Coronary artery (tissue), 2 donors: ENCODE results near the gene PSMB2.

ENCODE experiments used
- DNase-seq: peaks from one replicate; pipeline ENCODE4 v3.0.0-alpha.2; 2017; ENCODE audit warnings: low spot score
- H3K27ac ChIP-seq, 2 donors: fragments of 200-600 bp; sonication (generic); one replicate each; pipeline ENCODE4 v1.5.1; 2016 to 2019
- H3K4me3 ChIP-seq: fragments of 200-600 bp; sonication (generic); 2 replicates; pipeline ENCODE4 v1.5.1; 2016; ENCODE audit warnings: mild to moderate bottlenecking, moderate library complexity
- TF ChIP-seq, protein P1 (sequence below): fragments of 200-600 bp; sonication (generic); IDR thresholded peaks from one replicate; pipeline ENCODE4 v1.5.1; 2019; ENCODE audit warnings: antibody characterized with exemption

PSMB2 gene

GRCh38 chr1:35631396-35631795, 9.9 kb downstream of the PSMB2 start:
- H3K4me3 ChIP-seq, result no peak overlapping the region
- no peak for DNase-seq
- TF ChIP-seq, protein P1, sequence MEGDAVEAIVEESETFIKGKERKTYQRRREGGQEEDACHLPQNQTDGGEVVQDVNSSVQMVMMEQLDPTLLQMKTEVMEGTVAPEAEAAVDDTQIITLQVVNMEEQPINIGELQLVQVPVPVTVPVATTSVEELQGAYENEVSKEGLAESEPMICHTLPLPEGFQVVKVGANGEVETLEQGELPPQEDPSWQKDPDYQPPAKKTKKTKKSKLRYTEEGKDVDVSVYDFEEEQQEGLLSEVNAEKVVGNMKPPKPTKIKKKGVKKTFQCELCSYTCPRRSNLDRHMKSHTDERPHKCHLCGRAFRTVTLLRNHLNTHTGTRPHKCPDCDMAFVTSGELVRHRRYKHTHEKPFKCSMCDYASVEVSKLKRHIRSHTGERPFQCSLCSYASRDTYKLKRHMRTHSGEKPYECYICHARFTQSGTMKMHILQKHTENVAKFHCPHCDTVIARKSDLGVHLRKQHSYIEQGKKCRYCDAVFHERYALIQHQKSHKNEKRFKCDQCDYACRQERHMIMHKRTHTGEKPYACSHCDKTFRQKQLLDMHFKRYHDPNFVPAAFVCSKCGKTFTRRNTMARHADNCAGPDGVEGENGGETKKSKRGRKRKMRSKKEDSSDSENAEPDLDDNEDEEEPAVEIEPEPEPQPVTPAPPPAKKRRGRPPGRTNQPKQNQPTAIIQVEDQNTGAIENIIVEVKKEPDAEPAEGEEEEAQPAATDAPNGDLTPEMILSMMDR, result no peak
- no peak overlapping the region for H3K27ac ChIP-seq

DNA sequence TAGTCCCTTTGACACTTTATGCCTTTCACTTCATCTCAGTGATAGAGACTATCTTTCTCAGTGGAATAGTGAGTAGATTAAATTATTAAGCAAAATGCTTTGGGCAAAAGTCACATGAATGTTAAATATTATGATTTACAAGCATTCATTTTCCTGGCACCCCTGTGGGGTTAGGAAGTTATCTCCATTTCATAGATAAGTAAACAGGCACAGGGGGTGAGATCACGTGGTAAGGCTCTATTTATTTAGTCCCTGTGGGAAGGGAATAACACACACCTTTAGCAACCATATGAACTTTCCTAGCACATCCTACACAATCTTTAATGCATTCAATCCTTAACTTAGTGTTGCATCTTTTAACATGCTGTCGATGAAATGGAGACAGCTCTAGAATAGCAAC, 12.3 kb downstream of the PSMB2 start:
- TF ChIP-seq, protein P1, result no peak
- Histone ChIP-seq H3K4me3 (no peak overlapping the region), H3K27ac (no peak overlapping the region)
- no peak for DNase-seq

- Histone ChIP-seq H3K27ac (no peak overlapping the region), H3K4me3 (no peak overlapping the region)
- no peak for DNase-seq
- TF ChIP-seq, protein P1, result no peak
Observed at GRCh38 chr1:35623832-35624231, 17.5 kb downstream of the PSMB2 start.

DNA sequence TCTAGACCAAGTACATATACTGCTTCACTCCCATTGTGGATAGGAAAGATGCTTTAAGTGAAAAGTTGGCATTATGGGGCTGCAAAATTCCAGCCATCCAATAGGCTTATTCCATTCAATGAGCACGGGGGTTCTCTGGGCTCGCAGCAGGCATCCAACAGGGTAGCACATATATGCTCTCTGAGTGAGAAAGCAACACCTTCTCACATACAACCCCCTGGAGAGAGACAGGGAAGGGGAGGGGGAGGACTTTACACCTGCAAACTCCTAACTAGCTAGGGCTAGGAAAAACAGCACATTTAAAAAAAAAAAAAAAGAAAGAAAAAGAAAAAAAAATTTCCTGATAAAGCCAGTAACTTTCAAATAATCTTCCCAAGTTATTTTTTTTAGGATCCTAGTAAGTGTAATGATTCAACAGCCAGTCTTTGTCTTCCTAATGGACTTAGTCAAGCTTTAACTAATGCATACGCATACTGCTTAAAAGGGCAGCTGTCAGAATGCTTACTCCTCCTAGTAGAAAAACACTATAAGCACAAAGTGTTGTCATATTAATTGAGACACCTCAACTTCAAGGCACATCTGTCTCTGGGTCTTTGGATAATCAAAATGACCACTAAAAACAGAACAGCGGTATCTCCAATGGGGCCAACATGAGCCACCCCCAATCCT, 18.7 kb downstream of the PSMB2 start:
- no peak overlapping the region for H3K4me3 ChIP-seq
- no peak overlapping the region for H3K27ac ChIP-seq
- no peak for DNase-seq
- TF ChIP-seq, protein P1, result no peak

- H3K4me3 ChIP-seq, result no peak overlapping the region
- H3K27ac ChIP-seq, result no peak overlapping the region
- no peak for DNase-seq
- TF ChIP-seq, protein P1, result no peak
Observed at GRCh38 chr1:35619237-35620121, 21.8 kb downstream of the PSMB2 start.

GRCh38 chr1:35615440-35615839, 25.9 kb downstream of the PSMB2 start:
- TF ChIP-seq, protein P1, result no peak
- Histone ChIP-seq H3K27ac (no peak overlapping the region), H3K4me3 (no peak overlapping the region)
- no peak for DNase-seq
